K562 (cell line): ENCODE results near the gene LAPTM4A. TPM values are rescaled to one million over a fixed set of nuclear protein-coding genes. Genes with fewer than 3 reads are reported as not detected.
A peak's percentile ranks its signal among the peaks of the same experiment; 100 is the strongest.

ENCODE experiments used
- ARID1B ChIP-seq: fragments of 450-650 bp; IDR thresholded peaks from 2 replicates; pipeline ENCODE4 v1.6.1; 2016; ENCODE audit warnings: antibody characterized with exemption, mild to moderate bottlenecking, inconsistent platforms
- BRCA1 ChIP-seq, 2 experiments: fragments of 450-650 bp in 1 of 2; sonication (generic) in 1 of 2; formaldehyde crosslinking in 1 of 2; IDR thresholded peaks; 2 replicates each; pipeline versions ENCODE4 v1.5.0 to v1.6.1; 2017 to 2020; ENCODE audit warnings: mild to moderate bottlenecking in 1 of 2, missing genetic modification reagents in 1 of 2
- CLOCK ChIP-seq: fragments of 250-450 bp; sonication (Bioruptor Pico); IDR thresholded peaks from 2 replicates; pipeline ENCODE4 v1.4.0; 2020; ENCODE audit warnings: mild to moderate bottlenecking, moderate library complexity, borderline replicate concordance
- CREB3 ChIP-seq: fragments of 450-650 bp; conservative IDR thresholded peaks from 2 replicates; pipeline ENCODE4 v1.6.1; 2016; ENCODE audit warnings: missing genetic modification characterization, low read depth, mild to moderate bottlenecking, missing compliant biosample characterization, moderate library complexity
- FIP1L1 ChIP-seq: fragments of 200-400 bp; formaldehyde crosslinking; IDR thresholded peaks from 2 replicates; pipeline ENCODE4 v1.6.1; 2018; ENCODE audit warnings: mild to moderate bottlenecking, low read depth, low read length; ENCODE audit not compliant: poor library complexity, severe bottlenecking
- FOXJ2 ChIP-seq: fragments of 200-800 bp; sonication (Bioruptor generic); IDR thresholded peaks from 2 replicates; pipeline ENCODE4 v1.6.1; 2016; ENCODE audit warnings: missing genetic modification characterization, missing compliant biosample characterization
- FOXJ3 ChIP-seq: sonication (generic); formaldehyde crosslinking; IDR thresholded peaks from 2 replicates; pipeline ENCODE4 v1.4.0; 2020; ENCODE audit warnings: mild to moderate bottlenecking, missing genetic modification reagents
- FOXO4 ChIP-seq: fragments of 450-650 bp; formaldehyde crosslinking; IDR thresholded peaks from 2 replicates; pipeline ENCODE4 v1.4.0; 2020; ENCODE audit warnings: mild to moderate bottlenecking, moderate library complexity
- JUND ChIP-seq, 2 experiments: IDR thresholded peaks; 2 replicates in 1 of 2; 3 replicates in 1 of 2; pipeline ENCODE4 v1.6.1; 2011; ENCODE audit warnings: borderline replicate concordance in 2 of 2, low read depth in 2 of 2, low read length in 2 of 2, improper control_type of control experiment in 1 of 2, missing biosample characterization in 1 of 2, missing genetic modification characterization in 1 of 2, missing genetic modification reagents in 1 of 2
- KLF10 ChIP-seq: fragments of 250-450 bp; sonication (Bioruptor Pico); IDR thresholded peaks from 2 replicates; pipeline ENCODE4 v1.6.1; 2021; ENCODE audit warnings: matching md5 sums
- NCOR1 ChIP-seq: fragments of 450-650 bp; IDR thresholded peaks from 2 replicates; pipeline ENCODE4 v1.6.1; 2016; ENCODE audit warnings: mild to moderate bottlenecking, moderate library complexity
- NFATC3 ChIP-seq: fragments of 450-650 bp; IDR thresholded peaks from 2 replicates; pipeline ENCODE4 v1.6.1; 2017; ENCODE audit warnings: mild to moderate bottlenecking
- POLR2B ChIP-seq: fragments of 450-650 bp; IDR thresholded peaks from 2 replicates; pipeline ENCODE4 v1.6.1; 2018; ENCODE audit warnings: low read depth; ENCODE audit not compliant: partially characterized antibody
- PURB ChIP-seq: sonication (generic); formaldehyde crosslinking; IDR thresholded peaks from 2 replicates; pipeline ENCODE4 v1.9.0; 2021; ENCODE audit warnings: low read depth, mild to moderate bottlenecking, missing genetic modification reagents
- RB1 ChIP-seq: fragments of 450-650 bp; IDR thresholded peaks from 2 replicates; pipeline ENCODE4 v1.6.1; 2017; ENCODE audit warnings: low read depth, mild to moderate bottlenecking
- SRSF1 ChIP-seq: fragments of 200-400 bp; formaldehyde crosslinking; IDR thresholded peaks from 2 replicates; pipeline ENCODE4 v1.6.1; 2017; ENCODE audit warnings: mild to moderate bottlenecking, low read depth, low read length, moderate library complexity
- ZBTB33 ChIP-seq: sonication (generic); formaldehyde crosslinking; IDR thresholded peaks from 2 replicates; pipeline ENCODE4 v1.8.1; 2023; ENCODE audit warnings: mild to moderate bottlenecking, missing genetic modification reagents
- ZBTB7A ChIP-seq: IDR thresholded peaks from 2 replicates; pipeline ENCODE4 v1.6.1; 2011; ENCODE audit warnings: low read depth, mild to moderate bottlenecking, low read length, moderate library complexity, borderline replicate concordance; ENCODE audit not compliant: control insufficient read depth
- ZNF785 ChIP-seq: fragments of 250-450 bp; sonication (Bioruptor Pico); IDR thresholded peaks from 2 replicates; pipeline ENCODE4 v1.4.0; 2020; ENCODE audit warnings: mild to moderate bottlenecking
- ZNF79 ChIP-seq: fragments of 250-450 bp; sonication (Bioruptor Pico); IDR thresholded peaks from 2 replicates; pipeline ENCODE4 v1.4.0; 2020; ENCODE audit warnings: low read depth, mild to moderate bottlenecking, moderate library complexity
- polyA plus RNA-seq, 8 experiments: library from polyadenylated mRNA; depleted of rRNA in 4 of 8; stranded (reverse) in 5 of 8; unstranded in 3 of 8; fragments of >200 nt; fragmentation: Nextera tagmentation in 2 of 8; fragmentation: Illumina TruSeq in 1 of 8; extraction: Ambion mirVana in 2 of 8; extraction: Trizol in 1 of 8; gene quantifications; 2 replicates each; pipeline versions ENCODE4 v1.2.1 to v1.2.3, GENCODE V29; 2011 to 2014; ENCODE audit warnings: inconsistent platforms in 1 of 8, missing spikeins in 1 of 8
- total RNA-seq, 7 experiments: library from RNA; depleted of rRNA in 6 of 7; stranded (reverse); fragments of >200 nt in 6 of 7; fragmentation: Illumina TruSeq in 2 of 7; extraction: Trizol in 2 of 7; gene quantifications; 2 replicates each; pipeline versions ENCODE4 v1.2.1 to v1.2.3, GENCODE V29; 2011 to 2021; ENCODE audit warnings: low replicate concordance in 1 of 7

The LAPTM4A gene
- total and polyA plus RNA-seq, 9 of the 15 experiments (the other 6 are each of a cell fraction or from before 2014, with no cell fraction given): 13.4 to 157 (median 50.1) TPM

GRCh38 chr2:20097889-20098714 lies 46.7 kb upstream of the LAPTM4A start (continued):
- TF ChIP-seq PURB: no peak
- no peak for TF ChIP-seq FIP1L1
- no peak for TF ChIP-seq CREB3 (tag)
- TF ChIP-seq BRCA1 (IDR thresholded peaks at IDR 0.05): no peak
- TF ChIP-seq BRCA1 (CRISPR knock-in tag; IDR thresholded peaks at IDR 0.05): no peak
- TF ChIP-seq RB1: peak; percentile 70; the same call in 1 of the 2 replicates
- TF ChIP-seq POLR2B: no peak
- no peak for TF ChIP-seq ZBTB7A
- TF ChIP-seq FOXO4 (CRISPR knock-in tag): no peak
- no peak for TF ChIP-seq NFATC3
- TF ChIP-seq JUND (IDR thresholded peaks at IDR 0.05; ENCODE audit: borderline replicate concordance, low read depth, low read length): peak; percentile 75
- no peak; the same call in 2 of the 3 replicates for TF ChIP-seq JUND (tag; IDR thresholded peaks at IDR 0.05; ENCODE audit: borderline replicate concordance, low read depth, low read length)
- TF ChIP-seq CLOCK: no peak
- TF ChIP-seq ZNF785 (CRISPR knock-in tag): no peak
- no peak for TF ChIP-seq FOXJ3 (CRISPR knock-in tag)
- TF ChIP-seq FOXJ2 (tag): no peak
- TF ChIP-seq ARID1B: no peak
- TF ChIP-seq ZBTB33 (CRISPR knock-in tag): 0 out of 2 replicates have a peak, but pooled peaks have one; percentile 26
- no peak for TF ChIP-seq KLF10 (CRISPR knock-in tag)
- TF ChIP-seq NCOR1: no peak
- TF ChIP-seq SRSF1: no peak
- no peak for TF ChIP-seq ZNF79 (CRISPR knock-in tag)
